Panc1 (cell line): Measurements from ENCODE around the gene SGCG.

Experiments
- POLR2AphosphoS5 ChIP-seq: IDR thresholded peaks from 2 replicates; pipeline ENCODE4 v1.6.1; 2012; ENCODE audit warnings: mild to moderate bottlenecking, low read depth, low read length, moderate library complexity
- SIN3A ChIP-seq: IDR thresholded peaks from 2 replicates; pipeline ENCODE4 v1.6.1; 2012; ENCODE audit warnings: low read depth, mild to moderate bottlenecking, low read length, moderate library complexity, borderline replicate concordance; ENCODE audit not compliant: insufficient read depth
- TF ChIP-seq, protein P1 (sequence below): fragments of 450-650 bp; IDR thresholded peaks from 2 replicates; pipeline ENCODE4 v1.5.1; 2017; ENCODE audit warnings: mild to moderate bottlenecking
- TF ChIP-seq, protein P2 (sequence below), 2 experiments: IDR thresholded peaks; 2 replicates each; pipeline ENCODE4 v1.6.1; 2011 to 2012; ENCODE audit warnings: low read depth in 2 of 2, control low read depth in 1 of 2, low read length in 1 of 2, mild to moderate bottlenecking in 1 of 2, moderate library complexity in 1 of 2; ENCODE audit not compliant: insufficient read depth in 1 of 2

DNA sequence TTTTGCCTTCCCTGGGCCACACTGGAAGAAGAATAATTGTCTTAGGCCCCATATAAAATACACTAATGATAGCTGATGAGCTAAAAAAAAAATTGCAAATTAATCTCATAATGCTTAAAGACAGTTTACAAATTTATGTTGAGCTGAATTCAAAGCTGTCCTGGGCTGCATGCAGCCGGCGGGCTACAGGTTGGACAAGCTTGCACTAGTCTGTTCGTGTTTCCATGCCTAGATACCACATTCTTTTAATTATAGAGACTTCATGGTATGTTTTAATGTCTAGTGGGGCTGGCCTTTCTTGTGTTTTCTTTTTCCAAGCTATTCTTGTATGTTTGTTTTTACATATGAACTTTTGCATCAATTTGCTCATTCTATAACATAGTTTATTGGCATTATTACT, 90.6 kb downstream of the SGCG start:
- TF ChIP-seq, protein P1, sequence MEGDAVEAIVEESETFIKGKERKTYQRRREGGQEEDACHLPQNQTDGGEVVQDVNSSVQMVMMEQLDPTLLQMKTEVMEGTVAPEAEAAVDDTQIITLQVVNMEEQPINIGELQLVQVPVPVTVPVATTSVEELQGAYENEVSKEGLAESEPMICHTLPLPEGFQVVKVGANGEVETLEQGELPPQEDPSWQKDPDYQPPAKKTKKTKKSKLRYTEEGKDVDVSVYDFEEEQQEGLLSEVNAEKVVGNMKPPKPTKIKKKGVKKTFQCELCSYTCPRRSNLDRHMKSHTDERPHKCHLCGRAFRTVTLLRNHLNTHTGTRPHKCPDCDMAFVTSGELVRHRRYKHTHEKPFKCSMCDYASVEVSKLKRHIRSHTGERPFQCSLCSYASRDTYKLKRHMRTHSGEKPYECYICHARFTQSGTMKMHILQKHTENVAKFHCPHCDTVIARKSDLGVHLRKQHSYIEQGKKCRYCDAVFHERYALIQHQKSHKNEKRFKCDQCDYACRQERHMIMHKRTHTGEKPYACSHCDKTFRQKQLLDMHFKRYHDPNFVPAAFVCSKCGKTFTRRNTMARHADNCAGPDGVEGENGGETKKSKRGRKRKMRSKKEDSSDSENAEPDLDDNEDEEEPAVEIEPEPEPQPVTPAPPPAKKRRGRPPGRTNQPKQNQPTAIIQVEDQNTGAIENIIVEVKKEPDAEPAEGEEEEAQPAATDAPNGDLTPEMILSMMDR, result no peak
- TF ChIP-seq, protein P2, sequence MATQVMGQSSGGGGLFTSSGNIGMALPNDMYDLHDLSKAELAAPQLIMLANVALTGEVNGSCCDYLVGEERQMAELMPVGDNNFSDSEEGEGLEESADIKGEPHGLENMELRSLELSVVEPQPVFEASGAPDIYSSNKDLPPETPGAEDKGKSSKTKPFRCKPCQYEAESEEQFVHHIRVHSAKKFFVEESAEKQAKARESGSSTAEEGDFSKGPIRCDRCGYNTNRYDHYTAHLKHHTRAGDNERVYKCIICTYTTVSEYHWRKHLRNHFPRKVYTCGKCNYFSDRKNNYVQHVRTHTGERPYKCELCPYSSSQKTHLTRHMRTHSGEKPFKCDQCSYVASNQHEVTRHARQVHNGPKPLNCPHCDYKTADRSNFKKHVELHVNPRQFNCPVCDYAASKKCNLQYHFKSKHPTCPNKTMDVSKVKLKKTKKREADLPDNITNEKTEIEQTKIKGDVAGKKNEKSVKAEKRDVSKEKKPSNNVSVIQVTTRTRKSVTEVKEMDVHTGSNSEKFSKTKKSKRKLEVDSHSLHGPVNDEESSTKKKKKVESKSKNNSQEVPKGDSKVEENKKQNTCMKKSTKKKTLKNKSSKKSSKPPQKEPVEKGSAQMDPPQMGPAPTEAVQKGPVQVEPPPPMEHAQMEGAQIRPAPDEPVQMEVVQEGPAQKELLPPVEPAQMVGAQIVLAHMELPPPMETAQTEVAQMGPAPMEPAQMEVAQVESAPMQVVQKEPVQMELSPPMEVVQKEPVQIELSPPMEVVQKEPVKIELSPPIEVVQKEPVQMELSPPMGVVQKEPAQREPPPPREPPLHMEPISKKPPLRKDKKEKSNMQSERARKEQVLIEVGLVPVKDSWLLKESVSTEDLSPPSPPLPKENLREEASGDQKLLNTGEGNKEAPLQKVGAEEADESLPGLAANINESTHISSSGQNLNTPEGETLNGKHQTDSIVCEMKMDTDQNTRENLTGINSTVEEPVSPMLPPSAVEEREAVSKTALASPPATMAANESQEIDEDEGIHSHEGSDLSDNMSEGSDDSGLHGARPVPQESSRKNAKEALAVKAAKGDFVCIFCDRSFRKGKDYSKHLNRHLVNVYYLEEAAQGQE (IDR thresholded peaks at IDR 0.05; ENCODE audit: insufficient read depth in 1 of 2, low read depth in 2 of 2, low read length in 1 of 2), result no peak
- TF ChIP-seq POLR2AphosphoS5 (no peak), SIN3A (no peak)
